NCI-H1105 (cell line): ENCODE measurements around the gene EXOC3L4.
"Not testable (repeated sequence)": the region's sequence is repeated elsewhere in the genome, so short reads cannot be mapped to it uniquely, and the experiment has no call there.

Source experiments
- DNase-seq: peaks from one replicate; lab custom pipeline; 2025; lab: John Stamatoyannopoulos, UW

The EXOC3L4 gene

DNA sequence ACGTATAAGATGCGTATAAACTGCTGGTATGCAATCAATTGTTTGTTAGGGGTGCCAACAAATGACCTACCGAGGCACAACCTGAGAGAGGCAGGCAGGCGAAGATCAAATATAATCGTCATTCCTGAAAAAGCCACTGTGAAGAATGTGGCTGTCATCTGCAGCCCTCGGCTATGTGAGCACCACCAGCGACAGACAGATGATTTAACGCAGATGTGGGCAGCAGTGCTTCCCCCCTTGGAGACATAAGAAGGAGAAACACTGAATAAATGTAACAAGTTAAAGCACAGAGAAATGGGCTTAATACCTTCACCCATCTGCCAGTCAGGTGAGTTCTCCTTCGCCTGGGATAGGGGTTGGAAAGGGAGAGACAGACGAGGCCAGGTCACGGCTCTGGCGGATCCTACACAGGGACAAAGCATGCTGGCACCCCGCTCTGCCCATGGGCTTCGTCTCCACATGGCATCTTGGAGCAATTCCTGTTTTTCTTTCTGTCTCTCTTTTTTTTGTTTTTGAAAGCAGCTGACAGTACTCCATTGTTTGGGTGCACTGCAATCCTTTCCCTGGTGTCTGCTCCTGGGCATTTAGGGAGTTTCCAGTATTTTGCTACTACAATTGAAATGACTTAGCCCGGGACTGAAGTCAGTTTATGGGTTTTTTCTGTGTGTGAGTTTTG, 56.9 kb downstream of the EXOC3L4 start:
- DNase-seq = no peak

DNA sequence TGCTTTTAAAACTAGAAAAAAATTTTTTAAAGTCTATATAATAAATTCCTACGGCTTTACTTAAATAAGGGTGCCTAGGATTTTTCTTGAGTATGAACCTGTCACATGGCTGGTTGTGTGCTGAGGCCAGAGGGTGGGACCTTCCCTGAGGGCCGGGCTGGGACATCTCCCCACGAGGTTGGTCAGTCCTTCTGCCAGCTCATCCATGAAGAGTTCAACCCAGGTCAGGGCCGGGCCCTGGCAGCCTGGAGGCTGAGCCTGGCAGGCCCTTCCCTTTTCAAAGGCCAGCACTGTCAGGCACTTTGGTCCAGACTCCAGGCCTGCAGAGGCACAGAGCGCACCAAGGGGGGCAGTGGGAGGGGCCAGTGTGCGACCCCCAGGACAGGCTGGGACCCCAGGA, 60.5 kb downstream of the EXOC3L4 start:
- DNase-seq = no peak

DNA sequence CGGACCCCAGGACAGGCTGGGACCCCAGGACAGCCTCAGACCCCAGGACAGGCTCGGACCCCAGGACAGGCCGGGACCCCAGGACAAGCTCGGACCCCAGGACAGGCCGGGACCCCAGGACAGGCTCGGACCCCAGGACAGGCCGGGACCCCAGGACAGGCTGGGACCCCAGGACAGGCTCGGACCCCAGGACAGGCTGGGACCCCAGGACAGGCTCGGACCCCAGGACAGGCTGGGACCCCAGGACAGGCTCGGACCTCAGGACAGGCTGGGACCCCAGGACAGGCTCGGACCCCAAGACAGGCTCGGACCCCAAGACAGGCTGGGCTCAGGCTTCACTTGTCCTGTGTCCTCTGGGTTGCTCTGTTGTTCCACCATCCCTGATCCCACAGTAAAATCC, 60.9 kb downstream of the EXOC3L4 start:
- DNase-seq = not testable (repeated sequence)

DNA sequence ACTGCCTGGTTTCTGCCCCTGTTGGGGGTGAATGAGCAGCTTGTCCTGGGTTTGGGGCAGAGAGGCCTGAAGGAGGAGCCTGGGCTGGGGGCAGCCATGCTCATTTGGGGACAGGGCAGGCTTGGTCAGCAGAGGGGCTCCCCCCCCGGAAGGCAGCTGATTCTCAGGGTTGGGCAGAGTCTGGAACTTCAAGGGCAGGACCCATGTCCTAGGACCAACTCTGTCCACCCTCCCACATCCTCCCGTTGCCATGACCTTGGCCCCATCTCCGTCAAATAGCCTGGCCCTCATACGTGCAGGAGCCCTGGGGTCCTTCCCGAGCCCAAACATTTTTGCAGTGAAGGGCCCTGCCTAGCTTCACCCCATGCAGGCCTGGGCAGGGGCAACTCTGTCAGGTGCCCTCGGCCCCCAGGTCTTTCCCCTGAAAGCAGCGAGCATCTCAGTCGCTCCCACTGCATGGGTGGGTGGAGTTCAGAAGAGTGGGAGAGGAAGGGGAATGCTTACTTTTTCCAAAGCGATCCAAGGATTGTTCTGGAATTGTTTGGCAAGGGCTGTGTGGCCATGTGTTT, 61.4 kb downstream of the EXOC3L4 start:
- DNase-seq = no peak

DNA sequence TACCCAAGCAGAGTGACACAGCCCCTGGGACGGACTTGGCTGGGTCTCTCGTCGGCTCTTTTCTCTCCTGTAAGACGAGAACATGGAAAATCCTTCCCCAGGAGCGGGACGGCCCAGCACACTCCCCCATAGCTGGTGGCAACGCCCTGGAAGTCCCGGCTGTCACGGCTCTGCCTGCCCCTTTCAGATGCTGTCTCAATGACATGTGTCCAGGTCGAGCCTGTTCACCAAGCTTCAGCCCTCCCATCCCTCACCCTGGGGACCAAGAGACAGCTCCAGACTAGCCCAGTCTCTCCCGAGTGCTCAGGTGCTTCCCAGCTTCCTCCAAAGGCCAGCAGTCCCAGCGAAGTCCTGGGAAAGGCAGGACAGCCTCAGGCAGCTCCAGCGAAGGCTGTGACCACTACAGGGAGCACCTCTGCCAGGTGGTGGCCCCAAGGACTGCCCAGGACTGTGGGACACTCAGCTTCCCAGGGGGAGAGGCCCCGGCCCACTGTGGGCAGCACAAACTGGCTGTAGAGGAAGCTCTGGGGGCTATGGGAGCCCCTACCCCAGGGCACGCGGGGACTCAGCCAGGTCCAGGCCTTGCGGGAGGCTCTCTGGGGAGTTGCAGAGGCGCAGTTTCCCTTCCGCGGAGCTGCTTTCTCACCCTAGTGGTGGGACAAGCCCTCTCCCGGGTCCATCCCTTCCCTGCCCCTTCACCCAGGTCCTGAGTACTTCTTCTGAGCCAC, 62.3 kb downstream of the EXOC3L4 start:
- DNase-seq = no peak

DNA sequence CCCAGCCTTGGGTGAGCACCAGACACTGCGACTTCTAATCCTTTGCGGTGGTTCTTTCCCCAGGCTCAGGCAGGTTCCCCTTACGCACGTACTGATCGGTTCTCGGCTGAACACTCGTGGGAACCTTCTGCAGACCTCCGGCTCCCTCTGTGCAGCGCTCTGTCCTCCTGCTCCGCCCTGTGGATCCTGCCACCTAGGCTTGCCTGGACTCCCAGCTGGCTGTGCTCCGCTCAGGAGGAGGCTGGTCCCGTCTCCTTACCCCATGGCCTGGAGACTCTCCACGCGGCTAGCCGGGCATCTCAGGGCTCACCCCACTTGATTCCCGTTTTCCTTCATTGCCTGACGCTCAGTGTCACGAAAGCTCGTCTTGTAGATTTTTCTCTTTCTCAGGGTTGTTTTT, 63.4 kb downstream of the EXOC3L4 start:
- no peak for DNase-seq

DNA sequence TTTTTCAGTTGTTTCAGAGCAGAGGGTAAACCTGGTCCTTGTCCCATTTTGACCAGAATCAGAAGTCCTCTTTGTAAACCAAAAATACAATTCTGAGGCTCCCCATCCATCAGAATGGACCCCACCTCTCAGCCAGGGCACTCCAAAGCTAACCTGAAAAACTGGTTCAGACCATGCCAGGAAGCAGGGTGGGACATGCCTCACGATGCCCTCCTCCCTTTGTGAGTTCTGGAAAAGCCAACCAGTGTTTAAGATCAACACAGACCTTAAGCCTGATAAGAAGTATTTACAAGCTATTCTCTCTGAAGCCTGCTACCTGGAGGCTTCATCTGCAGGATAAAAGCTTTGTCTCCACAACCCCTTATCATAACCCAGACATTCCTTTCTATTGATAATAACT, 64.2 kb downstream of the EXOC3L4 start:
- no peak for DNase-seq
